AG04450 (cell line): ENCODE measurements around the gene MUC5AC. TPM values are rescaled to one million over a fixed set of nuclear protein-coding genes. Genes with fewer than 3 reads are reported as not detected.

ENCODE experiments used
- CTCF ChIA-PET: fragments of 300-600, 350-600 bp; formaldehyde crosslinking; extraction: SDS; loops from one replicate; lab custom pipeline; 2022; ENCODE audit warnings: antibody characterized with exemption, inconsistent platforms; lab: Charles Lee
- POLR2A ChIA-PET: fragments of 350-600 bp; formaldehyde crosslinking; extraction: SDS; loops from one replicate; lab custom pipeline; 2021; ENCODE audit warnings: antibody characterized with exemption, inconsistent platforms; lab: Yijun Ruan, JAX
- DNase-seq: peaks from one replicate; pipeline ENCODE4 v3.0.0-alpha.2; 2011; ENCODE audit warnings: low read depth, low spot score
- H3K27ac ChIP-seq: one replicate; pipeline ENCODE4 v1.5.1; 2012; ENCODE audit warnings: low read depth, low read length, control low read depth
- H3K27me3 ChIP-seq: one replicate; pipeline ENCODE4 v1.6.0; 2012; ENCODE audit warnings: low read length; ENCODE audit not compliant: control insufficient read depth, insufficient read depth
- H3K4me3 ChIP-seq: 2 replicates; pipeline ENCODE4 v1.5.1; 2011; ENCODE audit warnings: mild to moderate bottlenecking, low read depth, low read length, control low read depth
- H3K9me3 ChIP-seq: 2 replicates; pipeline ENCODE4 v1.5.1; 2012; ENCODE audit warnings: low read length; ENCODE audit not compliant: control insufficient read depth, insufficient read depth
- CTCF ChIP-seq: IDR thresholded peaks from 2 replicates; pipeline ENCODE4 v1.5.1; 2011; ENCODE audit warnings: low read depth, low read length, control low read depth, inconsistent platforms
- polyA plus RNA-seq: library from polyadenylated mRNA; depleted of rRNA; stranded (reverse); fragments of >200 nt; gene quantifications from 2 replicates; pipeline ENCODE4 v1.2.3, GENCODE V29; 2011

The MUC5AC gene
- polyA plus RNA-seq, 1 experiment = 0.01 TPM

- TF ChIP-seq CTCF = no peak
- H3K27ac ChIP-seq = no peak overlapping the region
- peak; percentile 33 for DNase-seq
- peaks cover 12% of the 10 kb centered on the region for H3K9me3 ChIP-seq
- no peaks in the 10 kb centered on the region for H3K27me3 ChIP-seq
- H3K4me3 ChIP-seq = no peak overlapping the region
- ChIA-PET CTCF (no interaction called here), POLR2A (no interaction called here)
These were observed 18.2 kb upstream of the MUC5AC start for GRCh38 chr11:1139441-1140083.

DNA sequence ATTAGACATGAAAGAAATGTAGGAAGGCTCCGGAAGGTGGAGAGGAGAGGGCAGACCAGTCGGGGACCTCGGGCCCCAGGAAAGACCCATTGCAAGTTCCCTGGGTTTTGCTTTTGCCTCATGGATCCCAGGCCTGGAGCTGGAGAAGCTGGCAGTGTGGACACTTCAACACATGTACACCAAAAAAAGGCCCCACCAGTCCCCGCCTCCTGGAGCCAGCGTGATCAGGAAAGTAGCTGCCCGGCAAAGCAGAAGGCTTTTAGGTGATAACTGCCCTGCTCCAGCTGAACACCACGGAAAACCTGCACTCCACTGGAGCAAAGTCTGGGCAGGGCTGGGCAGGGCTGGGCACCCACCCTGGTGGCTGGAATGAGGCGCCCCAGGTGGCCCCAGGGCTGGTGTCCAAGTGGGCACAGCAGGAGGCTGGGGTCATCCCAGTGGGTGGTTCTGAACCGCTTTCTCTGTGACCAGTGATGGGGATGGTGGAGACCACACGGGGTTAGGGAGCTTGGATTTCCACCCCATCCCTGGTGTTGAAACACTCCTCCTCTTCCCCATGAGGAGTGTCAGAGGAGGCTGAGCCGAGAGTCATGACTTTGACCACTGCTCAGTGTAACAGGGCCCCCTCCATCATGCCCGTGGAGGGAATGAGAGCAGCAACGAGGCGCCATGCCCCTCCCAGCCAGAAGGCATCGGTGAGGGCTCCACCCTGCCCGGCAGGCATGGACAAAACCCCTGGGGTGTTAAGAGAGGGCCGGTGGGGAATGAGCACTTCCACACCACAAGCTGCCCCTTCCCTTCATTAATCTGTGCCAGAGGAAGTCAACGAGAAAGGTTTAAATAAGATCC lies 16.9 kb upstream of the MUC5AC start:
- ChIA-PET POLR2A (no interaction called here), CTCF (no interaction called here)
- Histone ChIP-seq H3K27me3 (no peaks in the 10 kb centered on the region), H3K27ac (no peak overlapping the region), H3K9me3 (peaks cover 12% of the 10 kb centered on the region), H3K4me3 (no peak overlapping the region)
- no peak for DNase-seq
- TF ChIP-seq CTCF = no peak

DNA sequence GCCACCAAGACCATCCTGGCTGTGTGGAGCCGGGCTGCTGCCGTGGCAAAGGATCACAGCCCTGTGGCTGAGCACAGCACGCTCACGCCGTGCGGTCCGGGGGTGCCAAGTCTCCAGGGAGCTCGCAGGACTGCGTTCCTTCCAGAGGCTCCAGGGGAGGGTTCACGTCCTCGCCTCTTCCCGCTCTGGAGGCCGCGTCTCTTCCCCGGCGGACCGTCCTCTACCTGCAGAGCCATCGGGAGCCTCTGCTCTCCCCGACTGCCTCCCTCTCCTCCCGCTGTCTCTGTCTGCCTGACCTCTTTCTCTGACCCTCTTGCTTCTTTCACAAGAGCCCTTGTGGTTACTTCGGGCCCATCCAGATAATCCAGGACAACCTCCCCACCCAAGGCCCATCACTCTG lies 11.4 kb upstream of the MUC5AC start:
- H3K27ac ChIP-seq = no peak overlapping the region
- TF ChIP-seq CTCF = no peak
- ChIA-PET CTCF (no interaction called here), POLR2A (no interaction called here)
- peaks cover 9% of the 10 kb centered on the region for H3K9me3 ChIP-seq
- no peak for DNase-seq
- H3K27me3 ChIP-seq = no peaks in the 10 kb centered on the region
- no peak overlapping the region for H3K4me3 ChIP-seq

GRCh38 chr11:1147792-1148191 lies 10.0 kb upstream of the MUC5AC start:
- TF ChIP-seq CTCF = no peak
- Histone ChIP-seq H3K4me3 (no peak overlapping the region), H3K27ac (no peak overlapping the region), H3K9me3 (peaks cover 9% of the 10 kb centered on the region), H3K27me3 (no peaks in the 10 kb centered on the region)
- no peak for DNase-seq
- ChIA-PET CTCF (no interaction called here), POLR2A (no interaction called here)

GRCh38 chr11:1148752-1149180 lies 9.0 kb upstream of the MUC5AC start:
- no peaks in the 10 kb centered on the region for H3K27me3 ChIP-seq
- peaks cover 5% of the 10 kb centered on the region; the same call in 1 of the 2 replicates for H3K9me3 ChIP-seq
- H3K27ac ChIP-seq = no peak overlapping the region
- POLR2A ChIA-PET = no interaction called here
- CTCF ChIA-PET = no interaction called here
- DNase-seq = no peak
- no peak overlapping the region for H3K4me3 ChIP-seq
- TF ChIP-seq CTCF = no peak
